HepG2 (cell line): ENCODE data around the gene TOX4. TPM values are rescaled to one million over a fixed set of nuclear protein-coding genes. Genes with fewer than 3 reads are reported as not detected.

Experiments
- ATAC-seq: fragments of 200-7000 bp; cut with Tn5 transposase; 3 replicates; pipeline ENCODE4 v1.9.1; 2020; ENCODE audit warnings: mild to moderate bottlenecking, moderate library complexity
- BruUV-seq: library from RNA; stranded (reverse); fragments of 400-500 nt; replicated peaks from 2 replicates; lab custom pipeline; 2021; lab: Mats Ljungman, UMichigan
- CTCF ChIA-PET: fragments of 300-600 bp; formaldehyde crosslinking; extraction: SDS; loops from one replicate; lab custom pipeline; 2021; ENCODE audit warnings: low total read pairs, inconsistent platforms, low intra/inter-chr PET ratio; lab: Yijun Ruan, JAX
- POLR2A ChIA-PET: fragments of 350-600 bp; sonication (Branson Sonifier 250); formaldehyde crosslinking; loops from one replicate; lab custom pipeline; 2020; ENCODE audit warnings: antibody characterized with exemption, inconsistent platforms; lab: Yijun Ruan, JAX
- DNase-seq: peaks from one replicate; pipeline ENCODE4 v3.0.0-alpha.2; 2015; ENCODE audit warnings: low spot score
- FAIRE-seq: peaks from 3 replicates; lab custom pipeline; 2011; peaks lifted over from hg19 to GRCh38; lab: Jason Lieb, UNC
- H2AFZ ChIP-seq: one replicate; pipeline ENCODE4 v1.6.1; 2011; ENCODE audit warnings: low read length, inconsistent platforms
- H3K27ac ChIP-seq: fragments of 300-600 bp; 3 replicates; pipeline ENCODE4 v1.8.0; 2011; ENCODE audit warnings: mixed run types, mild to moderate bottlenecking, mixed read lengths, low read length, inconsistent platforms; ENCODE audit not compliant: insufficient read depth; ENCODE audit errors: extremely low read length
- H3K27me3 ChIP-seq, 2 experiments: fragments of 200-600 bp in 1 of 2; 2 replicates in 1 of 2; 3 replicates in 1 of 2; pipeline versions ENCODE4 v1.6.0 to v1.8.0; 2011; ENCODE audit warnings: low read length in 2 of 2, mild to moderate bottlenecking in 2 of 2, moderate library complexity in 2 of 2, inconsistent platforms in 1 of 2; ENCODE audit not compliant: insufficient read depth in 2 of 2, control insufficient read depth in 1 of 2
- H3K36me3 ChIP-seq, 2 experiments: fragments of 200-600 bp in 1 of 2; replicated peaks in 1 of 2; 2 replicates in 1 of 2; 3 replicates in 1 of 2; pipeline versions ENCODE4 v1.5.1 to v1.8.0; 2011; ENCODE audit warnings: low read length in 2 of 2, inconsistent platforms in 1 of 2; ENCODE audit not compliant: insufficient read depth in 2 of 2, control insufficient read depth in 1 of 2
- H3K4me1 ChIP-seq: 2 replicates; pipeline ENCODE4 v1.5.1; 2012; ENCODE audit warnings: low read length, inconsistent platforms; ENCODE audit not compliant: insufficient read depth
- H3K4me2 ChIP-seq: 2 replicates; pipeline ENCODE4 v1.6.0; 2011; ENCODE audit warnings: low read depth, low read length, inconsistent platforms
- H3K4me3 ChIP-seq, 3 experiments: fragments of 200-600 bp in 1 of 3; sonication (generic), shearing (Covaris generic) in 1 of 3; replicated peaks in 1 of 3; 2 replicates each; pipeline ENCODE4 v1.5.1; 2011 to 2016; ENCODE audit warnings: low read length in 3 of 3, inconsistent platforms in 2 of 3, low read depth in 2 of 3, mild to moderate bottlenecking in 2 of 3, control low read depth in 1 of 3, mixed read lengths in 1 of 3; ENCODE audit not compliant: insufficient read depth in 1 of 3
- H3K79me2 ChIP-seq: one replicate; pipeline ENCODE4 v1.6.1; 2011; ENCODE audit warnings: low read length, inconsistent platforms; ENCODE audit not compliant: insufficient read depth
- H3K9ac ChIP-seq: 2 replicates; pipeline ENCODE4 v1.6.0; 2011; ENCODE audit warnings: mild to moderate bottlenecking, low read depth, low read length, inconsistent platforms; ENCODE audit not compliant: insufficient read depth
- H3K9me3 ChIP-seq: 2 replicates; pipeline ENCODE4 v1.5.1; 2012; ENCODE audit warnings: mild to moderate bottlenecking, low read length
- H4K20me1 ChIP-seq: 2 replicates; pipeline ENCODE4 v1.6.0; 2011; ENCODE audit warnings: inconsistent platforms, mild to moderate bottlenecking, low read length, moderate library complexity; ENCODE audit not compliant: insufficient read depth
- GPN1 ChIP-seq: sonication (generic); formaldehyde crosslinking; IDR thresholded peaks from 2 replicates; pipeline ENCODE4 v1.5.1; 2020; ENCODE audit warnings: missing genetic modification reagents, borderline replicate concordance
- ISL2 ChIP-seq: sonication (generic); formaldehyde crosslinking; IDR thresholded peaks from 2 replicates; pipeline ENCODE4 v1.5.0; 2020; ENCODE audit warnings: missing genetic modification reagents
- KMT2B ChIP-seq: IDR thresholded peaks from 2 replicates; pipeline ENCODE4 v1.6.1; 2016; ENCODE audit warnings: missing genetic modification reagents, missing compliant biosample characterization
- NRL ChIP-seq: sonication (generic); formaldehyde crosslinking; IDR thresholded peaks from 2 replicates; pipeline ENCODE4 v1.5.0; 2020; ENCODE audit warnings: missing genetic modification reagents, mild to moderate bottlenecking, moderate library complexity, borderline replicate concordance
- SKI ChIP-seq: fragments of 450-650 bp; IDR thresholded peaks from one replicate; pipeline ENCODE4 v1.6.1; 2018; ENCODE audit warnings: mild to moderate bottlenecking; ENCODE audit not compliant: partially characterized antibody
- ZNF143 ChIP-seq: sonication (generic); formaldehyde crosslinking; IDR thresholded peaks from 2 replicates; pipeline ENCODE4 v1.4.0; 2020; ENCODE audit warnings: missing genetic modification reagents
- ZNF44 ChIP-seq: sonication (generic); formaldehyde crosslinking; IDR thresholded peaks from 2 replicates; pipeline ENCODE4 v1.5.1; 2020; ENCODE audit warnings: mild to moderate bottlenecking, missing genetic modification reagents
- ZNF567 ChIP-seq: sonication (generic); formaldehyde crosslinking; IDR thresholded peaks from 2 replicates; pipeline ENCODE4 v1.8.1; 2023; ENCODE audit warnings: mild to moderate bottlenecking, missing genetic modification reagents, borderline replicate concordance
- ZNF703 ChIP-seq: sonication (generic); formaldehyde crosslinking; IDR thresholded peaks from 2 replicates; pipeline ENCODE4 v1.5.1; 2020; ENCODE audit warnings: missing genetic modification reagents, mild to moderate bottlenecking, moderate library complexity, borderline replicate concordance
- ZNF713 ChIP-seq: sonication (generic); formaldehyde crosslinking; IDR thresholded peaks from 2 replicates; pipeline ENCODE4 v1.4.0; 2020; ENCODE audit warnings: mild to moderate bottlenecking, missing genetic modification reagents
- ZNF766 ChIP-seq: sonication (generic); formaldehyde crosslinking; IDR thresholded peaks from 2 replicates; pipeline ENCODE4 v1.5.0; 2020; ENCODE audit warnings: missing genetic modification reagents, borderline replicate concordance
- WGBS: methylation state at CpG from one replicate; pipeline ENCODE4 v1.1.6; 2017; ENCODE audit warnings: low lambda C conversion rate; 5-methylcytosine and 5-hydroxymethylcytosine counted together
- in situ Hi-C: cut with HindIII; loops from 2 replicates; pipeline ENCODE4 v1.10.0; 2017; ENCODE audit warnings: low pct_unique_long_range_greater_than_20kb; ENCODE audit not compliant: extremely low pct_ligation_motif_present
- intact Hi-C: fragments of 100-400 bp; cut with micrococcal nuclease; formaldehyde crosslinking; loops from one replicate; pipeline ENCODE4 v1.10.0; 2022; ENCODE audit not compliant: unreplicated experiment
- polyA plus RNA-seq, 8 experiments: library from polyadenylated mRNA; depleted of rRNA in 3 of 8; stranded (reverse) in 7 of 8; unstranded in 1 of 8; fragments of >200 nt; fragmentation: Illumina TruSeq in 4 of 8; extraction: Trizol in 4 of 8; gene quantifications; 2 replicates each; pipeline versions ENCODE4 v1.2.1 to v1.2.3, GENCODE V29; 2011 to 2016; ENCODE audit warnings: low read depth in 4 of 8, missing spikeins in 1 of 8, mixed read lengths in 1 of 8; ENCODE audit not compliant: insufficient read depth in 1 of 8
- total RNA-seq, 5 experiments: library from RNA; depleted of rRNA; stranded (reverse); fragments of >200 nt; fragmentation: Illumina TruSeq; extraction: Trizol; gene quantifications; 2 replicates each; pipeline ENCODE4 v1.2.3, GENCODE V29; 2016; ENCODE audit warnings: low read depth in 1 of 5
- TF ChIP-seq, protein P1 (sequence below): sonication (generic); formaldehyde crosslinking; IDR thresholded peaks from 2 replicates; pipeline ENCODE4 v1.5.0; 2020; ENCODE audit warnings: mild to moderate bottlenecking, missing genetic modification reagents
- TF ChIP-seq, protein P2 (sequence below): sonication (generic); formaldehyde crosslinking; IDR thresholded peaks from 2 replicates; pipeline ENCODE4 v1.5.0; 2020; ENCODE audit warnings: mild to moderate bottlenecking, missing genetic modification reagents, borderline replicate concordance

Gene TOX4
- total and polyA plus RNA-seq, 2 of the 13 experiments (the other 11 are each of a cell fraction or from before 2014, with no cell fraction given) = 71.8 to 163 TPM

DNA sequence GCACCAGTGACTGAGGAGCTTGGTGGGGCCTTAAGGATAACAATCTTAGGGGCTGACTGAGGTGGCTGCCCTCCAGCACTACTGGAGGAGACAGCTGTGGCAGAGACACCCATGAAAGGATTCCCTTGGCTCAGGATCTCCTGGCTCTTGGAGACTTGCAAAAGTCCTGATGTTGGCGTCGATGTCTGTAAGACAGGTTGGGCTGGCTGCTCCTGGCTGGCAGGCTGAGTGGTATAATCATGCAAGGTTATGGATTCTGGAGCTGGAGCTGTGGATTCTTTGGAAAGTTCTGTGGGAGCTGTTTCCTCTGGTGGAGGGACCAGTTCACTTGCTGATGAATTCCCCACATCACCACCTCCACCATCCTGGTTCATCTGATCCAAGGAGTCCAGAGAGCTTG, 45.9 kb upstream of the TOX4 start:
- CTCF ChIA-PET = no interaction called here
- H3K9me3 ChIP-seq = no peaks in the 10 kb centered on the region
- BruUV-seq = no TSS peak
- peaks cover 31 to 65% of the 10 kb centered on the region in 2 experiments for H3K36me3 ChIP-seq
- in situ Hi-C loops (no loop called here), intact Hi-C loops (no loop called here)
- no peaks in the 10 kb centered on the region for H4K20me1 ChIP-seq
- POLR2A ChIA-PET = interaction anchor here (1.3 kb wide), 1 partner anchor 25 kb away, joined by 8 read pairs; the partner anchor contains the start of gene CHD8
- no peak overlapping the region for H3K4me3 ChIP-seq
- WGBS = 95% methylated on average over 2 of the region's 2 CpGs
- H3K27me3 ChIP-seq = no peaks in the 10 kb centered on the region
- H3K4me2 ChIP-seq = no peak overlapping the region
- no peak overlapping the region for H2AFZ ChIP-seq
- H3K4me1 ChIP-seq = peaks cover 16% of the 10 kb centered on the region
- peaks cover 46% of the 10 kb centered on the region for H3K79me2 ChIP-seq
- peak; percentile 31; the same call in 2 of the 3 replicates for ATAC-seq
- no peak for DNase-seq
- no peak for FAIRE-seq
- no peak overlapping the region for H3K27ac ChIP-seq
- H3K9ac ChIP-seq = no peak overlapping the region
- TF ChIP-seq ZNF766 = 0 out of 2 replicates have a peak, but pooled peaks have one; percentile 34
- TF ChIP-seq ZNF713 (CRISPR knock-in tag) = no peak
- TF ChIP-seq KMT2B (CRISPR knock-in tag) = no peak
- 0 out of 2 replicates have a peak, but pooled peaks have one; percentile 55 for TF ChIP-seq NRL (CRISPR knock-in tag)
- TF ChIP-seq ZNF703 = 0 out of 2 replicates have a peak, but pooled peaks have one; percentile 9
- no peak for TF ChIP-seq ISL2 (CRISPR knock-in tag)
- TF ChIP-seq ZNF143 (CRISPR knock-in tag) = 0 out of 2 replicates have a peak, but pooled peaks have one; percentile 7
- TF ChIP-seq, all 625 proteins: peak for 4

DNA sequence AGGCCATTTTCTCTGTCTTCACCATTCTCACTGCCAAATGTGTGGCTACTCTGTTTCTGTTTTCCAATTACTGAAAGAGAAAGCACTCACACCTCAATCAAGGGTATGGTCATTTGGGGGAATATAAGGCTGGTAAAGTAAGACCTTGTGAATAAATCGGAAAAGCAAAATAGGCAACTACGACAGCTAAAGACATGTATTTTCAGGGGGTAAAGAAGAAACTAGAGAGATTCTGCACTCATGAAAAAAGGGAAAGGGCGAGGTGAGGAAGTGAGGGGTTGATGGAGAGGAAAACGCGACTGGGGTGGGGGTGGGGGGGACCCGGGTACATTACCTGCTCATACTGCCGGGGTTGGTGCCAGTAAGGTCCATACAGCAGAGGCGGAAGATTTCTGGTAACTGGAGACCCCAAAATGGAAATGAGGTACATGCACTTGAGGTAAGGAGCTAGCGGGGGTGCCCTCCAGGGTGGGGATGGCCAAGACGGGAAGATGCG, 40.4 kb upstream of the TOX4 start:
- H3K4me3 ChIP-seq = peak overlapping the region; percentile 85 to 96 (median 87)
- 5% methylated on average over 11 of the region's 11 CpGs for WGBS
- peaks cover 80% of the 10 kb centered on the region for H3K79me2 ChIP-seq
- H4K20me1 ChIP-seq = no peaks in the 10 kb centered on the region
- H3K27ac ChIP-seq = peak overlapping the region; percentile 92
- peak overlapping the region; percentile 95 for H3K9ac ChIP-seq
- H3K36me3 ChIP-seq = peaks cover 2 to 11% of the 10 kb centered on the region in 2 experiments
- FAIRE-seq (no peak), ATAC-seq (no peak), DNase-seq (no peak)
- peaks cover 0 to 4% of the 10 kb centered on the region in 2 experiments; a peak in 1 of 5 replicates for H3K27me3 ChIP-seq
- in situ Hi-C loops (no loop called here), intact Hi-C loops (loop anchor here (1.0 to 2.0 kb wide), 4 partner anchors 20 to 121 kb away; partner anchors contain the start of genes CHD8, SUPT16H and TOX4)
- peak overlapping the region; percentile 90 for H3K4me2 ChIP-seq
- BruUV-seq = no TSS peak
- H3K9me3 ChIP-seq = no peaks in the 10 kb centered on the region
- POLR2A ChIA-PET = interaction anchor here (0.8 to 4.6 kb wide), 21 partner anchors 9 to 1094 kb away, joined by 3 to 211 read pairs (median 4); partner anchors contain the start of genes CHD8, METTL3, PARP2 and RAB2B
- H2AFZ ChIP-seq = no peak overlapping the region
- peaks cover 40% of the 10 kb centered on the region for H3K4me1 ChIP-seq
- CTCF ChIA-PET = interaction anchor here (0.9 kb wide), 1 partner anchor 19 kb away, joined by 3 read pairs; the partner anchor contains the start of gene CHD8
- 0 out of 2 replicates have a peak, but pooled peaks have one; percentile 18 for TF ChIP-seq ZNF44
- no peak for TF ChIP-seq ZNF567 (CRISPR knock-in tag)
- no peak for TF ChIP-seq GPN1 (CRISPR knock-in tag)
- no peak for TF ChIP-seq SKI
- TF ChIP-seq, protein P1, sequence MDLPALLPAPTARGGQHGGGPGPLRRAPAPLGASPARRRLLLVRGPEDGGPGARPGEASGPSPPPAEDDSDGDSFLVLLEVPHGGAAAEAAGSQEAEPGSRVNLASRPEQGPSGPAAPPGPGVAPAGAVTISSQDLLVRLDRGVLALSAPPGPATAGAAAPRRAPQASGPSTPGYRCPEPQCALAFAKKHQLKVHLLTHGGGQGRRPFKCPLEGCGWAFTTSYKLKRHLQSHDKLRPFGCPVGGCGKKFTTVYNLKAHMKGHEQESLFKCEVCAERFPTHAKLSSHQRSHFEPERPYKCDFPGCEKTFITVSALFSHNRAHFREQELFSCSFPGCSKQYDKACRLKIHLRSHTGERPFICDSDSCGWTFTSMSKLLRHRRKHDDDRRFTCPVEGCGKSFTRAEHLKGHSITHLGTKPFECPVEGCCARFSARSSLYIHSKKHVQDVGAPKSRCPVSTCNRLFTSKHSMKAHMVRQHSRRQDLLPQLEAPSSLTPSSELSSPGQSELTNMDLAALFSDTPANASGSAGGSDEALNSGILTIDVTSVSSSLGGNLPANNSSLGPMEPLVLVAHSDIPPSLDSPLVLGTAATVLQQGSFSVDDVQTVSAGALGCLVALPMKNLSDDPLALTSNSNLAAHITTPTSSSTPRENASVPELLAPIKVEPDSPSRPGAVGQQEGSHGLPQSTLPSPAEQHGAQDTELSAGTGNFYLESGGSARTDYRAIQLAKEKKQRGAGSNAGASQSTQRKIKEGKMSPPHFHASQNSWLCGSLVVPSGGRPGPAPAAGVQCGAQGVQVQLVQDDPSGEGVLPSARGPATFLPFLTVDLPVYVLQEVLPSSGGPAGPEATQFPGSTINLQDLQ (CRISPR knock-in tag) = no peak
- TF ChIP-seq, protein P2, sequence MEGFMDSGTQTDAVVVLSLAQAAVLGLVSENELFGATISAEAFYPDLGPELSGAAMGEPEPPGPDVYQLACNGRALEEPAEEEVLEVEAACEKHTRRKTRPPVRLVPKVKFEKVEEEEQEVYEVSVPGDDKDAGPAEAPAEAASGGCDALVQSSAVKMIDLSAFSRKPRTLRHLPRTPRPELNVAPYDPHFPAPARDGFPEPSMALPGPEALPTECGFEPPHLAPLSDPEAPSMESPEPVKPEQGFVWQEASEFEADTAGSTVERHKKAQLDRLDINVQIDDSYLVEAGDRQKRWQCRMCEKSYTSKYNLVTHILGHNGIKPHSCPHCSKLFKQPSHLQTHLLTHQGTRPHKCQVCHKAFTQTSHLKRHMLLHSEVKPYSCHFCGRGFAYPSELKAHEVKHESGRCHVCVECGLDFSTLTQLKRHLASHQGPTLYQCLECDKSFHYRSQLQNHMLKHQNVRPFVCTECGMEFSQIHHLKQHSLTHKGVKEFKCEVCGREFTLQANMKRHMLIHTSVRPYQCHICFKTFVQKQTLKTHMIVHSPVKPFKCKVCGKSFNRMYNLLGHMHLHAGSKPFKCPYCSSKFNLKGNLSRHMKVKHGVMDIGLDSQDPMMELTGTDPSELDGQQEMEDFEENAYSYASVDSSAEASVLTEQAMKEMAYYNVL = no peak
